ENCODE measurements around the gene GALNTL6.

- no peak for TF ChIP-seq SUZ12 (IDR thresholded peaks at IDR 0.05)
- TF ChIP-seq FOXM1 (IDR thresholded peaks at IDR 0.05; ENCODE audit: borderline replicate concordance): no peak
These were observed 1167.0 kb downstream of the GALNTL6 start for GRCh38 chr4:172980219-172980618.
